HepG2 (cell line): Measurements from ENCODE around the gene COL4A2. TPM values are rescaled to one million over a fixed set of nuclear protein-coding genes. Genes with fewer than 3 reads are reported as not detected.
A peak's percentile ranks its signal among the peaks of the same experiment; 100 is the strongest.

Experiments used
- CENPT ChIP-seq: sonication (generic); formaldehyde crosslinking; IDR thresholded peaks from 2 replicates; pipeline ENCODE4 v1.8.0; 2022; ENCODE audit warnings: low read depth, mild to moderate bottlenecking, moderate library complexity, missing genetic modification reagents
- DRAP1 ChIP-seq: IDR thresholded peaks from 2 replicates; pipeline ENCODE4 v1.6.1; 2016; ENCODE audit warnings: missing genetic modification reagents, missing compliant biosample characterization
- EED ChIP-seq: sonication (generic); formaldehyde crosslinking; IDR thresholded peaks from 2 replicates; pipeline ENCODE4 v1.5.0; 2020; ENCODE audit warnings: mild to moderate bottlenecking, missing genetic modification reagents
- ETV5 ChIP-seq: IDR thresholded peaks from 2 replicates; pipeline ENCODE4 v1.6.1; 2018; ENCODE audit warnings: missing biosample characterization, missing genetic modification reagents, inconsistent platforms, borderline replicate concordance
- GLI4 ChIP-seq: sonication (generic); formaldehyde crosslinking; IDR thresholded peaks from 2 replicates; pipeline ENCODE4 v1.5.1; 2020; ENCODE audit warnings: missing genetic modification reagents, mild to moderate bottlenecking, moderate library complexity, borderline replicate concordance
- KDM4B ChIP-seq: sonication (generic); formaldehyde crosslinking; IDR thresholded peaks from 2 replicates; pipeline ENCODE4 v1.4.0; 2020; ENCODE audit warnings: missing genetic modification reagents
- PCBP2 ChIP-seq: fragments of 200-400 bp; formaldehyde crosslinking; optimal IDR thresholded peaks from 2 replicates; pipeline ENCODE3; 2018; ENCODE audit warnings: low read length, low read depth; ENCODE audit not compliant: poor library complexity, severe bottlenecking
- SAFB2 ChIP-seq: sonication (generic); formaldehyde crosslinking; IDR thresholded peaks from 2 replicates; pipeline ENCODE4 v1.5.1; 2020; ENCODE audit warnings: missing genetic modification reagents, low read depth, mild to moderate bottlenecking, borderline replicate concordance
- ZBTB3 ChIP-seq: sonication (generic); formaldehyde crosslinking; IDR thresholded peaks from 2 replicates; pipeline ENCODE4 v1.4.0; 2020; ENCODE audit warnings: low read depth, mild to moderate bottlenecking, moderate library complexity, missing genetic modification reagents, borderline replicate concordance
- ZBTB37 ChIP-seq: sonication (generic); formaldehyde crosslinking; IDR thresholded peaks from 2 replicates; pipeline ENCODE4 v1.4.0; 2020; ENCODE audit warnings: mild to moderate bottlenecking, missing genetic modification reagents
- ZMAT3 ChIP-seq: sonication (generic); formaldehyde crosslinking; conservative IDR thresholded peaks from 2 replicates; pipeline ENCODE4 v1.7.0; 2021; ENCODE audit warnings: missing genetic modification reagents
- ZNF343 ChIP-seq: sonication (generic); formaldehyde crosslinking; IDR thresholded peaks from 2 replicates; pipeline ENCODE4 v1.4.0; 2020; ENCODE audit warnings: mild to moderate bottlenecking, missing genetic modification reagents
- ZNF362 ChIP-seq: sonication (generic); formaldehyde crosslinking; IDR thresholded peaks from 2 replicates; pipeline ENCODE4 v1.4.0; 2020; ENCODE audit warnings: missing genetic modification reagents, mild to moderate bottlenecking, borderline replicate concordance
- ZNF646 ChIP-seq: sonication (generic); formaldehyde crosslinking; IDR thresholded peaks from 2 replicates; pipeline ENCODE4 v1.9.0; 2021; ENCODE audit warnings: mild to moderate bottlenecking, missing genetic modification reagents
- ZNF720 ChIP-seq: sonication (generic); formaldehyde crosslinking; IDR thresholded peaks from 2 replicates; pipeline ENCODE4 v1.4.0; 2020; ENCODE audit warnings: missing genetic modification reagents
- ZXDC ChIP-seq: sonication (generic); formaldehyde crosslinking; IDR thresholded peaks from 2 replicates; pipeline ENCODE4 v1.5.0; 2020; ENCODE audit warnings: mild to moderate bottlenecking, missing genetic modification reagents
- polyA plus RNA-seq, 8 experiments: library from polyadenylated mRNA; depleted of rRNA in 3 of 8; stranded (reverse) in 7 of 8; unstranded in 1 of 8; fragments of >200 nt; fragmentation: Illumina TruSeq in 4 of 8; extraction: Trizol in 4 of 8; gene quantifications; 2 replicates each; pipeline versions ENCODE4 v1.2.1 to v1.2.3, GENCODE V29; 2011 to 2016; ENCODE audit warnings: low read depth in 4 of 8, missing spikeins in 1 of 8, mixed read lengths in 1 of 8; ENCODE audit not compliant: insufficient read depth in 1 of 8
- total RNA-seq, 5 experiments: library from RNA; depleted of rRNA; stranded (reverse); fragments of >200 nt; fragmentation: Illumina TruSeq; extraction: Trizol; gene quantifications; 2 replicates each; pipeline ENCODE4 v1.2.3, GENCODE V29; 2016; ENCODE audit warnings: low read depth in 1 of 5

The COL4A2 gene
- total and polyA plus RNA-seq, 2 of the 13 experiments (the other 11 are each of a cell fraction or from before 2014, with no cell fraction given) = 0.22 to 1.9 TPM

GRCh38 chr13:110560601-110561343 lies 253.7 kb downstream of the COL4A2 start (continued):
- TF ChIP-seq ZNF646 (CRISPR knock-in tag) (no peak), KDM4B (CRISPR knock-in tag) (no peak), GLI4 (0 out of 2 replicates have a peak, but pooled peaks have one; percentile 24), ZBTB37 (no peak), SAFB2 (no peak), DRAP1 (CRISPR knock-in tag) (no peak), ZXDC (no peak), PCBP2 (no peak), EED (CRISPR knock-in tag) (peak; percentile 46; the same call in 1 of the 2 replicates), ZNF362 (CRISPR knock-in tag) (0 out of 2 replicates have a peak, but pooled peaks have one; percentile 3), ETV5 (no peak), CENPT (no peak), ZBTB3 (no peak), ZNF343 (CRISPR knock-in tag) (0 out of 2 replicates have a peak, but pooled peaks have one; percentile 5), ZMAT3 (CRISPR knock-in tag) (no peak), ZNF720 (no peak)
